GM18508 (cell line): ENCODE data around the gene IGSF8.

Experiments
- ATAC-seq: cut with Tn5 transposase; IDR thresholded peaks from one replicate; pipeline ENCODE4 v1.9.1; 2021; ENCODE audit warnings: moderate number of reproducible peaks; ENCODE audit not compliant: insufficient read depth, unreplicated experiment

The IGSF8 gene

DNA sequence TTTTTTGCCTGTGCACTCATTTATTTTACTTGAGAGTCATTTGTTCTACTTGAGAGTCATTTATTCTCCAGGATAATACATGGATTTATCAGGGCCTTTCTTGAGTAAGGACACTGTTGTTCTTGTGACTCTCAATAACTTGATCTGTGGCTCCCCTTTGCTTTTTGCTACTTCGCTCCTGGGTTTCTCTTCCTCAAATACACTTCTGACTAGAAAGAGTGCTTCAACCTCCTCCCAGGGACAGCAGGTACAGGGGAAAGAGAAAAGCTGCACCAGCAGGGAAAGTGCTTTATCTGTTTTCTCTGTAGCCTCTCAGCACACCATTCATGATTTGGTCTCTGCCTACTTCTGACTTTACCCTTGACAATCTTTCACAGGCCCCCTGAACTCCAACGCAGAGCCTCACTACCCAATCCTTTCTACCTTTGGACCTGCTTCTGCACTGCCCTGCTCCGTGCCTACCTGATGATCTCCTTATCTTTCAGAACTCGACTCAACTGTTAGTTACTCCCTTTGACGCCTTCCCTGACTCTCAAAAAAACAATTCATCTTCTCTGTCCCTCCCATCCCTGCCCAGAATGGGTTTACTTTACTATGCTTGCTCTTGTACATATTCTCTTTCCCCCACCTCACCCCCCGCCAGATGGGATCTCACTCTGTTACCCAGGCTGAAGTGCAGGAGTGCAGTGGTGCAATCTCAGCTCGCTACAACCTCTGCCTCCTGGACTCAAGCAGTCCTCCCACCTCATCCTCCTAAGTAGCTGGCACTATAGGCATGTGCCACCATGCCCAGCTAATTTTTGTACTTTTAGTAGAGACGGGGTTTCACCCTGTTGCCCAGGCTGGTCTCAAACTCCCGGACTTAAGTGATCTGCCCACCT is 51.1 kb downstream of the IGSF8 start:
- ATAC-seq, result no peak

GRCh38 chr1:160046494-160047110 is 51.8 kb downstream of the IGSF8 start:
- ATAC-seq, result no peak

GRCh38 chr1:160045653-160046052 is 52.8 kb downstream of the IGSF8 start:
- no peak for ATAC-seq

DNA sequence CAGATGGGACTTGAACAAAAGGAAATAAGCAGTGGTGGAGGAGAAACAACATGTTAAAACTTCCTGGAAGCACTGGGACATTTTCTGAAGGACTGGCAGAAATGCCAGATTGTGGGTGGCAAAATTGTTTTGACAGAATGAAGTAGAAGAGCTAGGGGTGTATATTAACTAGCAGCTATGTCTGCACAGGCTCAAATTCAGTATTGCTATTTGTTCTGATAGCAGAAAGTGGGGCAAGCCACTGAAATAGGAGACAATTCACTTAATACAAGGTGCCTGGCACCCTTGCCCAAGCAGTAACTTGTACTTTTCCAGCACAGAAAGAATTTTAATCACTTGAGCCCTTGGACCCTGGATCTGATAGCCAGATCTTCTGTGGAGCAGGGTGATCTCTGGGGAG is 54.9 kb downstream of the IGSF8 start:
- ATAC-seq, result no peak
